ENCODE data around the gene LAG3.

DNA sequence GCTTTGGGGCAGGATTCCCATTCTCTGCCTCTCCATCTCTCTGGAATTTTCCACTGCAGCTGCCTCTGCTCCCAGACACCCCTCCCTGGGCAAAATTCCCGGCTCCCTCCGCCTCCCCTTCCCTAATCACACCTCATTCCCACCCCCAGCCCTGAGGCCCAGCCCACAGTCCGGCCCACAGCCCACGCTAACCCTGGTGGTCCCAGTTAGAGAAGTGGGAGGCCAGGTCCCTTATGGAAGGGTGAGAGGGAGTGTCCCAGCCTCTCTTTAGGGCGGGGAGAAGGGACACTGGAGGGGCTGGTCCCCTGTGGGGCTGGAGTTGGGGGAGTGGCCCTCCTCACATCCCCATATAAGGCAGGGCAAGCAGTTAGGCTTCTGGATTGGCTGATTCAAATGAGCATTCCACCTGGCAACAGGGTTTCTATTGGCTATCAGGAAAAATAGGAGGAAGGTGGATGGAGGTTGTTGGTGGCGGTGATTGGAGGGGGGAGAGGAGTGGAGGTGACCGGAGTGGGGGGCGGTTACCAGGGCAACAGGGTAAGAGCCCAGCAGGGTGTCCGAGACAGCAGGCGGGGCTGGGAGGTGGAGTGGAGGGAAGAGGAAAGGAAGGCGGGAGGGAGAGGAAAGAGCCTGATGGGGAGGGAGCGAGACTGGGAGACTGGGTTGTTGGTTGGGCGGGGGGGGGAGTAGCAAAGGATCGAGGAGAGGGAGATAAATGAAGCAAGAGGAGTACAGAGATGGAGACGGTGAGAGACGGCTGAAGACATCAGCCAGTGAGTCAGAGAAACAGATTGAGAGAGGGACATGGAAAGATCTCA is 8.1 kb upstream of the LAG3 start:
- TF ChIP-seq, protein P1, sequence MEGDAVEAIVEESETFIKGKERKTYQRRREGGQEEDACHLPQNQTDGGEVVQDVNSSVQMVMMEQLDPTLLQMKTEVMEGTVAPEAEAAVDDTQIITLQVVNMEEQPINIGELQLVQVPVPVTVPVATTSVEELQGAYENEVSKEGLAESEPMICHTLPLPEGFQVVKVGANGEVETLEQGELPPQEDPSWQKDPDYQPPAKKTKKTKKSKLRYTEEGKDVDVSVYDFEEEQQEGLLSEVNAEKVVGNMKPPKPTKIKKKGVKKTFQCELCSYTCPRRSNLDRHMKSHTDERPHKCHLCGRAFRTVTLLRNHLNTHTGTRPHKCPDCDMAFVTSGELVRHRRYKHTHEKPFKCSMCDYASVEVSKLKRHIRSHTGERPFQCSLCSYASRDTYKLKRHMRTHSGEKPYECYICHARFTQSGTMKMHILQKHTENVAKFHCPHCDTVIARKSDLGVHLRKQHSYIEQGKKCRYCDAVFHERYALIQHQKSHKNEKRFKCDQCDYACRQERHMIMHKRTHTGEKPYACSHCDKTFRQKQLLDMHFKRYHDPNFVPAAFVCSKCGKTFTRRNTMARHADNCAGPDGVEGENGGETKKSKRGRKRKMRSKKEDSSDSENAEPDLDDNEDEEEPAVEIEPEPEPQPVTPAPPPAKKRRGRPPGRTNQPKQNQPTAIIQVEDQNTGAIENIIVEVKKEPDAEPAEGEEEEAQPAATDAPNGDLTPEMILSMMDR (IDR thresholded peaks at IDR 0.05) = peak in 1 of 4 experiments; percentile 29
- TF ChIP-seq POLR2A (IDR thresholded peaks at IDR 0.05) = peak; percentile 42 to 49
